Activated naive CD4-positive, alpha-beta T cell treated with anti-CD3 and anti-CD28 coated beads, Interleukin-2, amount 10 ng/mL, durations not matched to agents 7 days and 5 days (primary cell): ENCODE results near the gene ATP6V0D1.

Source experiments
- CTCF ChIA-PET: fragments of 350-600 bp; sonication (Branson Sonifier 250); formaldehyde crosslinking; loops from one replicate; lab custom pipeline; 2021; ENCODE audit warnings: antibody characterized with exemption; lab: Charles Lee
- DNase-seq: peaks from one replicate; pipeline ENCODE4 v3.0.0-alpha.2; 2020
- H3K27ac Mint-ChIP-seq: one replicate; pipeline ENCODE4 v1.8.0; 2021; ENCODE audit warnings: mild to moderate bottlenecking, moderate library complexity, mixed read lengths
- H3K27me3 Mint-ChIP-seq: one replicate; pipeline ENCODE4 v1.8.0; 2021; ENCODE audit warnings: mild to moderate bottlenecking, mixed read lengths
- H3K36me3 Mint-ChIP-seq: one replicate; pipeline ENCODE4 v1.8.0; 2021; ENCODE audit warnings: mixed read lengths
- H3K4me1 Mint-ChIP-seq: one replicate; pipeline ENCODE4 v1.8.0; 2021; ENCODE audit warnings: mixed read lengths
- H3K4me3 Mint-ChIP-seq: one replicate; pipeline ENCODE4 v1.8.0; 2021; ENCODE audit warnings: mild to moderate bottlenecking, moderate library complexity, mixed read lengths
- H3K9me3 Mint-ChIP-seq: one replicate; pipeline ENCODE4 v1.8.0; 2021; ENCODE audit warnings: mixed read lengths

Gene ATP6V0D1

GRCh38 chr16:67430504-67430976 is 50.4 kb downstream of the ATP6V0D1 start:
- no peaks in the 10 kb centered on the region for H3K36me3 Mint-ChIP-seq
- H3K27me3 Mint-ChIP-seq, result peaks cover 79% of the 10 kb centered on the region
- peaks cover 10% of the 10 kb centered on the region for H3K4me1 Mint-ChIP-seq
- H3K4me3 Mint-ChIP-seq, result peak overlapping the region; percentile 73
- CTCF ChIA-PET, result no interaction called here
- H3K9me3 Mint-ChIP-seq, result no peaks in the 10 kb centered on the region
- no peak overlapping the region for H3K27ac Mint-ChIP-seq
- peak; percentile 52 for DNase-seq

- Mint-ChIP-seq H3K27ac (no peak overlapping the region), H3K9me3 (no peaks in the 10 kb centered on the region), H3K4me1 (peaks cover 10% of the 10 kb centered on the region), H3K27me3 (peaks cover 85% of the 10 kb centered on the region), H3K36me3 (no peaks in the 10 kb centered on the region), H3K4me3 (peak overlapping the region; percentile 73)
- no peak for DNase-seq
- CTCF ChIA-PET, result no interaction called here
These were observed 51.0 kb downstream of the ATP6V0D1 start for GRCh38 chr16:67429799-67430503.

GRCh38 chr16:67429053-67429798 is 51.7 kb downstream of the ATP6V0D1 start:
- CTCF ChIA-PET, result interaction anchor here (0.6 to 5.4 kb wide), 11 partner anchors 14 to 231 kb away, joined by 3 to 101 read pairs (median 9); partner anchors contain the start of gene ATP6V0D1
- Mint-ChIP-seq H3K36me3 (no peaks in the 10 kb centered on the region), H3K27ac (no peak overlapping the region), H3K9me3 (no peaks in the 10 kb centered on the region), H3K4me3 (peak overlapping the region; percentile 23), H3K27me3 (peaks cover 92% of the 10 kb centered on the region), H3K4me1 (peaks cover 10% of the 10 kb centered on the region)
- no peak for DNase-seq

GRCh38 chr16:67428146-67428731 is 52.7 kb downstream of the ATP6V0D1 start:
- H3K27ac Mint-ChIP-seq, result no peak overlapping the region
- no peak overlapping the region for H3K4me3 Mint-ChIP-seq
- no peaks in the 10 kb centered on the region for H3K36me3 Mint-ChIP-seq
- H3K27me3 Mint-ChIP-seq, result peaks cover 94% of the 10 kb centered on the region
- no peaks in the 10 kb centered on the region for H3K9me3 Mint-ChIP-seq
- DNase-seq, result peak; percentile 75
- CTCF ChIA-PET, result interaction anchor here (0.6 to 5.4 kb wide), 29 partner anchors 11 to 533 kb away, joined by 3 to 101 read pairs (median 5); partner anchors contain the start of genes ATP6V0D1 and ZDHHC1
- H3K4me1 Mint-ChIP-seq, result peaks cover 10% of the 10 kb centered on the region

GRCh38 chr16:67426950-67427349 is 54.0 kb downstream of the ATP6V0D1 start:
- Mint-ChIP-seq H3K27ac (no peak overlapping the region), H3K4me3 (no peak overlapping the region), H3K9me3 (no peaks in the 10 kb centered on the region), H3K4me1 (peaks cover 7% of the 10 kb centered on the region), H3K27me3 (peaks cover 91% of the 10 kb centered on the region), H3K36me3 (no peaks in the 10 kb centered on the region)
- no peak for DNase-seq
- CTCF ChIA-PET, result interaction anchor here (0.7 to 5.4 kb wide), 12 partner anchors 10 to 531 kb away, joined by 3 to 101 read pairs (median 9); partner anchors contain the start of gene ZDHHC1

- H3K4me1 Mint-ChIP-seq, result peaks cover 5% of the 10 kb centered on the region
- H3K9me3 Mint-ChIP-seq, result no peaks in the 10 kb centered on the region
- CTCF ChIA-PET, result interaction anchor here (1.0 to 5.4 kb wide), 7 partner anchors 9 to 147 kb away, joined by 3 to 101 read pairs (median 6); partner anchors contain the start of gene ZDHHC1
- no peaks in the 10 kb centered on the region for H3K36me3 Mint-ChIP-seq
- H3K27ac Mint-ChIP-seq, result no peak overlapping the region
- peaks cover 91% of the 10 kb centered on the region for H3K27me3 Mint-ChIP-seq
- no peak for DNase-seq
- H3K4me3 Mint-ChIP-seq, result no peak overlapping the region
These were observed 54.9 kb downstream of the ATP6V0D1 start for GRCh38 chr16:67426022-67426421.

GRCh38 chr16:67425580-67425979 is 55.4 kb downstream of the ATP6V0D1 start:
- CTCF ChIA-PET, result interaction anchor here (1.4 to 5.4 kb wide), 4 partner anchors 8 to 26 kb away, joined by 4 to 101 read pairs (median 14); partner anchors contain the start of gene ZDHHC1
- Mint-ChIP-seq H3K27ac (no peak overlapping the region), H3K36me3 (no peaks in the 10 kb centered on the region), H3K27me3 (peaks cover 91% of the 10 kb centered on the region), H3K4me1 (peaks cover 5% of the 10 kb centered on the region), H3K9me3 (no peaks in the 10 kb centered on the region), H3K4me3 (no peak overlapping the region)
- DNase-seq, result no peak

- DNase-seq, result no peak
- Mint-ChIP-seq H3K9me3 (no peaks in the 10 kb centered on the region), H3K36me3 (no peaks in the 10 kb centered on the region), H3K27ac (no peak overlapping the region), H3K27me3 (peaks cover 90% of the 10 kb centered on the region), H3K4me1 (peaks cover 2% of the 10 kb centered on the region), H3K4me3 (no peak overlapping the region)
- CTCF ChIA-PET, result interaction anchor here (0.6 to 5.4 kb wide), 5 partner anchors 8 to 243 kb away, joined by 3 to 101 read pairs (median 6); partner anchors contain the start of gene ZDHHC1
These were observed 55.9 kb downstream of the ATP6V0D1 start for GRCh38 chr16:67425061-67425460.

GRCh38 chr16:67424261-67424615 is 56.7 kb downstream of the ATP6V0D1 start:
- Mint-ChIP-seq H3K9me3 (no peaks in the 10 kb centered on the region), H3K27me3 (peaks cover 90% of the 10 kb centered on the region), H3K36me3 (no peaks in the 10 kb centered on the region), H3K4me3 (no peak overlapping the region), H3K27ac (no peak overlapping the region), H3K4me1 (no peaks in the 10 kb centered on the region)
- CTCF ChIA-PET, result interaction anchor here (0.9 to 5.4 kb wide), 2 partner anchors 19 to 31 kb away, joined by 3 to 101 read pairs; partner anchors contain the start of gene TPPP3
- no peak for DNase-seq

- DNase-seq, result no peak
- CTCF ChIA-PET, result interaction anchor here (0.9 kb wide), 2 partner anchors 31 to 41 kb away, joined by 3 read pairs; partner anchors contain the start of gene TPPP3
- Mint-ChIP-seq H3K4me1 (no peaks in the 10 kb centered on the region), H3K27me3 (peaks cover 89% of the 10 kb centered on the region), H3K4me3 (no peak overlapping the region), H3K27ac (no peak overlapping the region), H3K36me3 (no peaks in the 10 kb centered on the region), H3K9me3 (no peaks in the 10 kb centered on the region)
These were observed 57.2 kb downstream of the ATP6V0D1 start for GRCh38 chr16:67423611-67424260.

- peaks cover 89% of the 10 kb centered on the region for H3K27me3 Mint-ChIP-seq
- H3K4me3 Mint-ChIP-seq, result no peak overlapping the region
- no peaks in the 10 kb centered on the region for H3K36me3 Mint-ChIP-seq
- H3K27ac Mint-ChIP-seq, result no peak overlapping the region
- DNase-seq, result no peak
- CTCF ChIA-PET, result interaction anchor here (0.9 to 1.0 kb wide), 2 partner anchors 42 to 97 kb away, joined by 3 read pairs; no protein-coding TSS in a partner anchor
- no peaks in the 10 kb centered on the region for H3K9me3 Mint-ChIP-seq
- no peaks in the 10 kb centered on the region for H3K4me1 Mint-ChIP-seq
These were observed 57.9 kb downstream of the ATP6V0D1 start for GRCh38 chr16:67423015-67423414.

- CTCF ChIA-PET, result interaction anchor here (1.0 to 2.2 kb wide), 4 partner anchors 13 to 45 kb away, joined by 3 to 7 read pairs (median 5); no protein-coding TSS in a partner anchor
These were observed 59.9 kb downstream of the ATP6V0D1 start for GRCh38 chr16:67421030-67421429.

GRCh38 chr16:67419931-67420330 is 61.0 kb downstream of the ATP6V0D1 start:
- no peaks in the 10 kb centered on the region for H3K36me3 Mint-ChIP-seq
- no peak overlapping the region for H3K27ac Mint-ChIP-seq
- H3K27me3 Mint-ChIP-seq, result peaks cover 88% of the 10 kb centered on the region
- DNase-seq, result no peak
- H3K9me3 Mint-ChIP-seq, result no peaks in the 10 kb centered on the region
- CTCF ChIA-PET, result no interaction called here
- peaks cover 11% of the 10 kb centered on the region for H3K4me1 Mint-ChIP-seq
- no peak overlapping the region for H3K4me3 Mint-ChIP-seq

More at GRCh38 chr16:67421030-67421429, 59.9 kb downstream of the ATP6V0D1 start:
- H3K4me1 Mint-ChIP-seq, result peaks cover 9% of the 10 kb centered on the region
- H3K9me3 Mint-ChIP-seq, result no peaks in the 10 kb centered on the region
- peaks cover 88% of the 10 kb centered on the region for H3K27me3 Mint-ChIP-seq
- H3K36me3 Mint-ChIP-seq, result no peaks in the 10 kb centered on the region
- no peak overlapping the region for H3K27ac Mint-ChIP-seq
- no peak for DNase-seq
- no peak overlapping the region for H3K4me3 Mint-ChIP-seq
